DMS 273 treated with DMSO at 0.1 percent for 48 hours (cell line): Measurements from ENCODE around the gene PPP4R1.

Experiments
- DNase-seq: peaks from one replicate; lab custom pipeline; 2025; lab: John Stamatoyannopoulos, UW

Gene PPP4R1

DNA sequence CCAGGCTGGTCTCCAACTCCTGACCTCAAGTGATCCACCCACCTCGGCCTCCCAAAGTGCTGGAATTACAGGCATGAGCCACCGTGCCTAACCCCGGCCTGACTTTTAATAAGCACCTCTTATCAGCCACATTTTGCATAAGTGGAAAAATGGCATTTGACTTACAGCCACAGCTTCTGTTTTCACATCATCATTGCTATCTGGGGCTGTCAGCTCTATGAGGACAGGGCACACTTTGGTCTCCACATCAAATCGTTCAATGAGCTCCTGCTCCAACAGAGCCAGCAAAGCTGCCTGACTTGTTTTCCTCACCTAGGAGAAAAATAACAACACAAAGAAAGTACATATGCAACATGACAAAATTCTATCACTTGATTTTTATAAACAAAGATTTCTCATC, 26.4 kb downstream of the PPP4R1 start:
- no peak for DNase-seq

DNA sequence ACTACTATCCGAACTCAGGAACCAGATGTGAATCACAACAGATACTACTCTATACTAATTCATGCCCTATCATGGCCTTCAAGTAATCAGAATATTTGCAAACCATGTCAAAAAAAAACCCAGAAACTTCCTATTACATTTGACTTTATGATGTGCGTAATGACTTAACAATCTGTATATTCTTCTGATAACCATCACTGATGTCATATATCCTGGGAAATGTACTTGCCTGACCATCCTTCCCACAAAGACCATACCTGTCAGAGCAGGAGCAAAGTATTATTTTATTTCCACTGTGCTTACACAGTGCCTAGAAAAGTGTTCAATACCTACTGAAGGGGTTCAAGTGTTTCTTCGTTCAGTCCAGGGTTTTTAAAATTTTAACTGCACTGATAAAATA, 27.5 kb downstream of the PPP4R1 start:
- DNase-seq = no peak

DNA sequence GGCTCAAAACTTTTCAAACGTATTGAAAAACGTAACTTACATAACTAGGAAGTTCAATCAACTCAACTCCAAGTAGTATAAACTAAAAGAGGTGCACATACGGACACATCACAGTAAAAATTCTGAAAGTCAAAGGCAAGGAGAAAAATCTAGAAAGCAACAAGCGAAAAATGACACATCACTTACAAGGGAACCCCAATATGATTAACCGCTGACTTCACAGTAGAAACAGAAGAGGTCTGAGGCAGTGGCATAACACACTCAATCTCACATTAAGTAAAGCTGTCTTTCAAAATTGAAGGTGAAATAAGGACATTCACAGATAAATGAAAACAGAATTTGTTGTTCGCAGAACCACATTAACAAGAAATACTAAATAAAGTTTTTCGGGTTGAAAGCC, 32.7 kb downstream of the PPP4R1 start:
- no peak for DNase-seq

DNA sequence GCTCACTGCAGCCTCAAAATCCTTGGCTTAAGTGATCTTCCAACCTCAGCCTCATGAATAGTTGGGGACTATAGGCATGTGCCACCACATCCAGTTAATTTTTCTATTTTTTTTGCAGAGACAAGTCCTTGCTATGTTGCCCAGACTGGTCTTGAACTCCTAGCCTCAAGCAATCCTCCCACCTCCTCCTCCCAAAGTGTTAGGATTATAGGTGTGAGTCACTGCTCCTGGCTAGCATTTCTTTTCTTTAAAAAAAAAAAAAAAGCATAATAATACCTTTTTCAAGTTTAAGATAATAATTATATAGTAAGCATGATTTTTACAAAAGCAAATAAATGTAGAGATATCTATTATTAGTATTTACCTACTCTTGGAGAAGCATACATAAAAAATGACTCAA, 36.1 kb downstream of the PPP4R1 start:
- no peak for DNase-seq

DNA sequence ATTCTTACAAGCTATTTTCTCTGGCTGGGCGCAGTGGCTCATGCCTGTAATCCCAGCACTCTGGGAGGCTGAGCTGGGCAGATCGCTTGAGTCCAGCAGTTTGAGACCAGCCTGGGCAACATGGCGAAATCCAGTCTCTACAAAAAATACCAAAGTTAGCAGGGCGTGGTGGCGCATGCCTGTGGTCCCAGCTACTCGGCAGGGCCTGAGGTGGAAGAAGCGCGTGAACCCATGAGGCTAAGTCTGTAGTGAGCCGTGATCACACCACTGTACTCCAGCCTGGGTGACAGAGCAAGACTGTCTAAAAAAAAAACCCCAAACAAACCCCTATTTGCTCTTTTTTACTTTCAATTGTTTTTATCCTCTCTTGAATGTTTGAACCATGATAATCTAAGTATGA, 37.0 kb downstream of the PPP4R1 start:
- no peak for DNase-seq

DNA sequence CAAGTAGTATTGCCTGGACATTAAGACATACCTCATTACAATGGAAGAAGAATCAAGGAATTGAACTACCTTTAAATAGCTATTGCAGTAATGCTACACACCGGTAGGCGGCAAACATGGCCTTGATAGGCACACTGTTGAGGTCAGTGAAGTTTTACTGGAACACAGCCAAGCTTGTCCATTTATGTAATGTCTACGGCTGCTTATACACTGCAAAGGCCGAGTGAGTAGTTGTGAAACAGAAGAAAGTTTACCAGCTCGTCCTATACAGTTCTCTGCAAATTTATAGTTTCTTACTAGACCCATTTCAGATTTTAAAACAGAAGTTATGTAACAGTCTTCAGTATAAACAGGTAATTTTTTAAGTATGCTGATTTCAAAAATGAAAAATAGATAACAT, 38.8 kb downstream of the PPP4R1 start:
- DNase-seq = no peak

DNA sequence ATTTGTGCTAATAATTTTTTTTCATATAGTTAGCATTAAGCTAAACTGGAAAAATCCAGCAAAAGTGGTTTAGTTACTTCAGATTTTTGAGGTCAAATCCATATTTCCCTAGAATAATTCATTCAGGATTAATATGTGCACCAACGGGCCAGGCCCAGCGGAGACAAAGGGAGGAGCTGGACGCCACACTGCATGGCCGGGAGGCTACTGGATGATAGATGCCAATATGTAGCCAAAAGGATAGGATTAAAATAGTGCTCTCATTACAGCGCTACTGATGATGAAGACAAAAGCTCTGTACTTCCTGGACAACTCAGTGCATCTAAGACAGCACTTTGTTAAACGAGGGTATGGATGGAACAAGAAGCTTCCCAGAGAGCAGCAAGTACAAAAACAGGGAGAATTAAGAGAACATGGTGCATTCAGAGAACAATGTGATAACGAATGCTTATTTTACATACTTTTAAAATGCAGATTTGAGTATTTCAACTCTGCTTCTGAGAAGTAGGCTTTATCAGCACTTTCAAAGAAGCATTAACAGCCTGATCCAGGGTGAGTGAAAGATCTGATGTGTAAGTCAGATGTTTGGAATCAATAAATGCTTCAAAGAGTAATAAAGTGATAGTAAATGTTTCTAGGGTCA, 39.8 kb downstream of the PPP4R1 start:
- DNase-seq = no peak

DNA sequence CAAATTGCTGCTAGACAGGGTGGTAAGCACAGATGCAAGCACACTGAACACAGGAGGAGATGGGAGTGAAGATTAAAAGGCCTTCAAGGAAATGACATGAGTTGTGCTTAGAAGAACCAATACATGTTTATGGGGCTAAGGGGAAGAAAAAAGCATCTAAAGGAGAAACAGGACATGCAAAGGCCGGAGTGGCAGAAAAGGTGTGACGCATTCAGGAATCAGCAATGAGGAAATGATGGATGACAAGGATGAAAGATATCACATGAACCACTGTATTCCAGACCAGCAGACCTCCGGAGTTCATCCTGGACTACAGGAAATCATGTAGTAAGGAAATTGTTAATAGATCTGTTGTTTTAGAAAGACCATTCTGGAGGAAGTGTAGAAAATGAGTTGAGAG, 42.8 kb downstream of the PPP4R1 start:
- no peak for DNase-seq

DNA sequence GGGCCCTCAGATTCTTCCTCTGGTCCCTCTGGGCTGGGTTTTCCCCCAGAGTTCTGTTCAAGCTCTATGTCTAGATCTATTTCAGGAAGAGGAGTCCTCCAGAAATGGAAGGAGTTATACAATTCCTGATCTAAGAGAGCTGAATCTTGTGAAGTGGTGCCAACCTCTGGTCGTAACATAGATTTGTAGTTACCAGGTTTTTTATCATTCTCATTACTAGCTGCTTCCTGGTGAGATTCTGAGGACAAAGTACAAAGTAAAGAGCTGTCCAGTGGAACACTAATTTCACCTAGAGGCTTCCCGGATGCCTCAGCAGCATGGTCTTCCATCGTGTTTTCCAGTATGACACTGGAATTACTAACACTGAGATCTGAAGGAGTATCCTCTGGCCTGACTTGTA, 44.1 kb downstream of the PPP4R1 start:
- DNase-seq = no peak

DNA sequence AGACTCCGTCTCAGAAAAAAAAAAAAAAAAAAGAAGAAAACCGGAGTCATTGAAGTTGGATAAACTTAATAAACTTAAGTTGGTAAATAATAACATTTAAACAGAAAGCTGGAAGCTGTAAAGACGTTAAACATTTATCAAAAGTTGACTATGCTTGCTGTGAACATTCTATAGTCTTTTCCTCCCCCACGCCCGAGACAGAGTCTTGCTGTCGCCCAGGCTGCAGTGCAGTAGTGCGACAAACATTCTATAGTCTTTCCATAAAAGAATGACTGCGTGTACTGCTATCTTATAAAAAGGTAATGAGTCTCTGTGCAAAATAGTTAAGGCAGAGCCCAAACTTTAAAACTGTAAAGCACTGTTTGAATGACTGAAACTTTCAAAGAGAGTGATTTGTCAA, 45.2 kb downstream of the PPP4R1 start:
- DNase-seq = no peak

DNA sequence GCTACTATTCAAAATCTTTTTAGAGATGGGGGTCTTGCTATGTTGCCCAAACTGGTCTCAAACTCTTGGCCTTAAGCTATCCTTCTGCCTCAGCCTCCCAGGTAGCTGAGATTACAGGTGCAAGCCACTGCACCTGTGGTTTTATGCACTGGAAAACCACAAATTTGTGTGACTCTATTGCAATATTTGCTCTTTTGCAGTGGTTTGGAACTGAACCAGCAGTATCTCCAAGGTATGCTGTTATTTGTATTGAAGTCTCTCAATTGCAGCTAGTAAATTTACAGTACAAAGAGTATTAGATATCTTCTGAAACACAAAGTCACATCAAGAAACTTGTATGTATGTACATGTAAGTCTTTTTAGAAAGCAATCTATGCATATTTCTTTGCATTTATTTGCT, 46.2 kb downstream of the PPP4R1 start:
- no peak for DNase-seq

DNA sequence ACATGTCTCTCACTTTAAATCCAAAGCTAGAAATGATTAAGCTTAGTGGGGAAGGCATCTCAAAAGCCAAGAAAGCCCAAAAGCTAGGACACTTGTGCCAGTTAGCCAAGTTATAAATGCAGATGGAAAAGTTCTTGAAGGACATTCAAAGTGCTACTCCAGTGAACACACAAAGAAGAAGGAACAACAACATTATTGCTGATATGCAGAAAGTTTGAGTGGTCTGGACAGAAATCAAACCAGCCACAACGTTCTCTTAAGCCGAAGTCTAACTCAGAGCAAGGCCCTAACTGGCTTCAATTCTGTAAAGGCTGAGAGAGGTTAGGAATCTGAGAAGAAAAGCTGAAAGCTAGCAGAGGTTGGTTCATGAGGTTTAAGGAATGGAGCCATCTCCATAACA, 49.0 kb downstream of the PPP4R1 start:
- no peak for DNase-seq

DNA sequence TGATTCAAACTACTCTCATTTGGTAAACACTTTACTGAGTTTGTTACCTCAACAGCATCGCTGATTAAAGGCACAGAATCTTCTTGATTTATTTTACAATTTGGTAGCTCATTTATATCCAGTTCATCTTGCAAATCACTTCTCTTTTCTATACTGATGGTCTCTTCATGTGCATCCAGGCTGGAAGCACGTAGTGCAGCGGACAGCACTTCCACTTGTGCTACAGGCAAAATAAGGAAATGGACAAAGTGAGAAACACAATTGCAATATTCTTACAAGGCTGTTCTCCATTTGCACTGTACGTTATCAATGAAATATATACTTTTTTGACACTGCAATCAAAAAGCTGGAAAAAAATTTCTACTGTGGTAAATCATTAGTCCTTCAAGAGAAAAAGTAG, 51.0 kb downstream of the PPP4R1 start:
- no peak for DNase-seq

DNA sequence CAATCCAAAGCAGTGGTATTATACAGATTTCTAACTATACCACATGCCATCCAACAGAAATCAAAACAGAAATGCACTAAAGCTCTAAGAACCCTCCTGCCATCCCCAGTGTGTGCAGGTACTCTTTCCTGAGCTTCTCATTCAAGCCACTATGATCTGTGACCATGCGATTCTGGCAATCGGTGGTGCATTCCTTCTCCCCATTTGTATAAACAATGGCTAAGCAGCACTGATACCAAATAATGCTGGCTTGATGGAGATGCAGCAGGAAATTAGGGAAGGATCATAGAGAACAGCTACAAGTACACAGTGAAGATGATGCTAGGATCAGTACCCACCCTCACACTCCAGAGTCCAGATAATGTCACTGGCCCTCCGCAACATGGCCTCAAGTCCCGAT, 51.8 kb downstream of the PPP4R1 start:
- DNase-seq = no peak

DNA sequence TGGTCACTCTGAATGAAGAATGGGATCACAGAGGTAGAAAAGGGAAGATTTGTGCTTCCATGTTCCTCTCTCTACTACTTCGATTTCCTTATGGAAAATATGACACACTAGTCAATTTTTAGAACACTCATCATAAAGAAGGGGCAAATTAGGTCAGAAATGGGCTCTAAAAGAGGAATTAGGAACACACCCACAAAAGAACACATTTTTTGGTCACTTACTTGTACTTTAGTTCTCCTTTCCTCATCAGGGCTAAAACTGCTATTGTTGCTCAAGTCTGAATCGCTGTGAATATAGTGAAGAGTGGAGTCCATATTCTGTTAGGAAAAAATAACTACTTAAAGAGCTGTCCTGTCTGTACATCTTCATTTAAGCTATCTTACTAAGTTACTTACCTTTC, 52.6 kb downstream of the PPP4R1 start:
- no peak for DNase-seq

DNA sequence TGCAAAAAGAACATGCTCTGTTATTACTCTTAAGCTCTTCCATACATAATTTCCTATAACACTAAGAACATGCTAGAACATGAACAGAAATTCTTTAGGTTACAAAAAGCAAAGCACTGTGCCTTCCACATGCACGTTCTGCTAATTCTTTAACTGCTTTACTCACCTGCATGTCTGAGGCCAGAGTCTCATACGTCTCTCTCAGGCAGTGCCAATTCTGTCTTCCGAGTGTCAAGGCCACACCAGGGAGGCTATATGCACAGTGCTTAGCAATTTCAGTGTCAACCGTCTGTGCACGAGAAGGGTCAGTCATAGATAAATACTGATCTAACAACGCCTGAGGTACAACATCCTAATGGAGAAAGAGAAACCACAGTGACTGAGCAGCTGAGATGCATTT, 55.1 kb downstream of the PPP4R1 start:
- DNase-seq = no peak

DNA sequence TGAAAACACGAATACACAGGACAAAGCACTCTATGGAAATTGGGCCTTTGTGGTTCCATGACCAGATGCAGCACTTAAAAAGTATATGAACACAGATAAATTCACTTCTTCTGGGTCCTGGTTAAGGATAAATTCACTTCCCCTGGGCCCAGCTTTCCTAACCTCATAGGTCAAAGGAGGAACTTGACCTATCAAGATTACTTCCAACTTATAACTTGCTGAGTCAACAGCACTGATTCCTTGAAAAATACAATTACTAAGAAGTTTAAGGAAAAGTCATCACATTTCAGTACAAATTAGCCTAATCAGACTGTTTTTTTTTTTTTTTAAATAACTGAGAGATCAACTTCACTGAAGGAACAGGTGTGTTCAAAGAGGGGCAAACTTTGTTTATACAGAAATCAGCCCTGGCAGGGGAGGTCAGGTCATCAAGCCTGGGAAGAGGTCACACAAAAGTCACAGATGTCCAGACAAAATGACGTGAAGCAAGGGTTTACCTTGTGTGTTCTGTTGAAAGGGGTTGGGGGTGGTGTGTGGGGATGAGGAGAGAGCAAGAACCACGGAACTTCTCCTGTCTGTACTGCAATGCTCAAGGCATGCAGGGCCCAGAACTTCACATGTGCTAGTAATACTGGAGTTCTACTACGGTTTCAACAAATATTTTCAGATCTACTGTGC, 55.8 kb downstream of the PPP4R1 start:
- DNase-seq = no peak

DNA sequence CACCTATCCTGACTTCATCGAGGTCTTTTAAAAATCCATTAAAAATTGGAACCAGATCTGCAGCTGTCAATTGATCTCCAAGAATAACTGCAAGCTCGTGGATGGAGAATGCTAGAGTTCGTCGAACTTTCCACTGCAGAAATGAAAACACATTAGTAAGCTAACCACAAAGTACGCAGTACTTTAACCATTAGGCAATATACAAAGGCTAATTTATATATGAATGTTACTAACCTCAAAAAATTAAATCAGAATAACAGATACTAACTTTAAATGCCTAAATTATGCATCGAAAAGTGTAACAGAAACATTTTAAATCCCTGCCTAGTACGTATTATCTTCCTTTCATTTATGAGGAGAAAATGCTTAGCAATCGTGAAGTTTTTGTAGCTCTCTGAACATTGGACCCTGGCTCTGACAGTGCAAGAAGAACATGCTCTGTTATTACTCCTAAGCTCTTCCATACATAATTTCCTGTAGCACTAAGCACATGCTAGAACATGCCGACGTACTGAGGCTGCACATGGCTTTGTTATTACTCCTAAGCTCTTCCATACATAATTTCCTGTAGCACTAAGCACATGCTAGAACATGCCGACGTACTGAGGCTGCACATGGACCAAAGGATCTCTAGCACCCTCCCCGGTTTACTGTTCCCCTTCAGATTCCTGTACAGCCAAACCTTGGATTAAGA, 57.0 kb downstream of the PPP4R1 start:
- DNase-seq = no peak

DNA sequence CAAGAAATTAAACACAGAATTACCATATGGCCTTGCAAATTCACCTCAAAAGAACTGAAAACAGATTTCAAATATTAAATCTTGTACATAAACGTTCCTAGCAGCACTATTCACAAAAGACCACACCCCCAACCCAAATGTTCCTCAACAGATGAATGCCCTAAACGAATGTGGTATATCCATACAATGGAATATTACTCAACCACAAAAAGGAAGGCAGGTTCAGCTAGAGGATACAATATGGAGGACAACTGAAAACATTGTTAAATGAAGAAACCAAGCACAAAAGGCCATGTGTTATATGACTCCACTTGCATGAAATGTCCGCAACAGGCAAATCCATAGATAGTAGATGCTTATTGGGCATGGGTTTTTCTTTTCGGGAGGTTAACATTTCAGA, 61.7 kb downstream of the PPP4R1 start:
- DNase-seq = no peak

DNA sequence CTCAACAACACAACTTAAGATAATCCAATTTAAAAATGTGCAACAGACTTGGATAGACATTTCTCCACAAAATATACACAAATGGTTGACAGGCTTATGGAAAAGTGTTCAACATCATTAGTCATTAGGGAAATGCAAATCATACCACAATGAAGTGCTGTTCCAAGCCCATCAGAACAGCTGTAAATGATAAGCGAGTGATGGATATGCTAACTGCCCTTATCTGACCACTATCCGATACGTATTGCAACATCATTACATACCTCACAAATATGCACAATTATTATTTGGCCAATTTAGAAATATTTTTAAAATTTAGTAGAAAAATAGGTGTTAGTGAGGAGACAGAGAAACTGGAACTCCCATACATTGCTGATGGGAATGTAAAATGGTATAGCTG, 62.2 kb downstream of the PPP4R1 start:
- DNase-seq = no peak

DNA sequence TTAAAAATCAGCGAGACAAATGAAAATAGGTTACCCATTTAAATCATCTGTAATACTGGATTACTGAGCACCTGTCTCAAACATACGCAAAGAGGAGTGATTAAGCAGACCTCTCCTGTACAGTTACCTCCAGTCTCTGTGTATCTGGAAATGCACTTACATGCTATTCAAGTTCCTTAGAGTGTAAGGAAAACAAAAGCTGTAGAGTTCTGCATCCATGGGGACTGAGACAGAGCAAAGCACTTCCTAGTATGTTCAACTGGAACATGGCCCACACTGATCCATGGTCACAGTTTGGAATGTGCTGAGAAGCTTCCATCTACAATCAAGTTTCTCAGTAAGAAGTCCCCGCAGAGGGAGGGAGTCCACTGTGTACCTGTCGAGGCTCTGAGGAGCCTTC, 63.9 kb downstream of the PPP4R1 start:
- no peak for DNase-seq

DNA sequence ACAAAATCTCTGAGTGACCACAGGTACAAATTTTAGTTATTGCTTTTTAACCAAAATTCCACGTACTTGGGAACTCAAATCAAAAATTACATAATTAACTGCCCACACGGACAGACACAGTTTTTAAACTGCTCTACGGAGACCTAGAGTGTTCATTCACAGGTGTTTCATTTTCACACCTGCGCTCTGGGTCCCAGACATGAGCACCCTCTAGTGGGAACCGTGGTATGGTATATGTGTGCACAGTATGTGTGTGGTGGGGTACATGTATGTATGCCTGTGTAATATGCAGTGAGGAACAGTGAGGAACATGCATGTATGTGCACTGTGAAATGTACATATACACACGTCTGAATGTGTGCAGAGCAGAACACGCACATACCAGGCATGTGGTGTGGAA, 65.0 kb downstream of the PPP4R1 start:
- no peak for DNase-seq

DNA sequence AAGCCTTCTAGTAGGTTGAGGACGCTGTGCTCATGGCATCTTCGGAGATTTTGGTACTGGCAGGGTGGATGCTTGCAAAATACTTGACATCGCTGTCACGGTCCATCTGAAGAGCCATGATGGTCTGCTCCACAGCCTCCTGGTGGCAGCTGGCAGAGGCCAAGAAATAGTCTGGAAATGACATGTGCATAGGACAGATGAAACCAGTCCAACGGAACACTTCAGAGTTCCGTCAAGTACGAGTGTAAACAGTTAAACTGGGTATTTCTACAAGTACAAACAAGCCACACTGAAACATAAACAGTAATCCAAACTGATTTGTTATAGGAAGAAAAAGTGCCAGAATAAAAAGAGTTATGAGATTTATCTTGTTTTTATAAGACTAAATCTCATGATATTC, 66.6 kb downstream of the PPP4R1 start:
- DNase-seq = no peak

DNA sequence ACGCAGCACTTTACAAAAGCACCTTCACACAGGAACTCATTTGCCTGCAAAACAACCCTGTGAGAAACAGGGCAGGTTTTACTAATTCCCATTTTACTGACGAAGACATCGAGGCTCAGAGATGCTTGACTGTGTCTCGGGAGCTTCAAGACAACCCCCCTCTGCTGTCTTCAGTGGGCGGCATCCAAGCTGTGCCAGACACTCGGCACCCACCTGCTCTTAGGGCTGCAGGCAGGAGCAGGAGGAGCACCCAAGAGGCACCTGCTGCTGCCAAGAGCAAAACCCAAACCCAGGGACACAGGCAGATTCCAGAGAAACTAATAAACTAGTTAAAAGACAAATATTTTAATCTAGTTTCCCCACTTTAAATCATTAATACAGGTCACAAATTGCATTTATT, 67.9 kb downstream of the PPP4R1 start:
- DNase-seq = no peak
